K562 (cell line): ENCODE data around the gene MICAL2. TPM values are rescaled to one million over a fixed set of nuclear protein-coding genes. Genes with fewer than 3 reads are reported as not detected.

Experiments used
- CTBP1 ChIP-seq: fragments of 450-650 bp; IDR thresholded peaks from 2 replicates; pipeline ENCODE4 v1.6.1; 2016; ENCODE audit warnings: borderline replicate concordance
- CXXC5 ChIP-seq: fragments of 250-450 bp; sonication (Bioruptor Pico); IDR thresholded peaks from 2 replicates; pipeline ENCODE4 v1.8.0; 2022; ENCODE audit warnings: inconsistent platforms, mild to moderate bottlenecking, moderate library complexity
- ELF2 ChIP-seq: fragments of 250-450 bp; sonication (Bioruptor Pico); IDR thresholded peaks from 2 replicates; pipeline ENCODE4 v1.5.0; 2021; ENCODE audit warnings: mild to moderate bottlenecking
- ETV6 ChIP-seq, 3 experiments: fragments of 150-350 bp in 1 of 3; sonication (generic) in 1 of 3; formaldehyde crosslinking in 1 of 3; IDR thresholded peaks; 2 replicates each; pipeline versions ENCODE4 v1.6.1 to v1.8.0; 2014 to 2022; ENCODE audit warnings: borderline replicate concordance in 2 of 3, low read depth in 2 of 3, antibody characterized with exemption in 1 of 3, low read length in 1 of 3, mild to moderate bottlenecking in 1 of 3, missing genetic modification reagents in 1 of 3
- EWSR1 ChIP-seq: fragments of 450-650 bp; IDR thresholded peaks from 2 replicates; pipeline ENCODE4 v1.6.1; 2018; ENCODE audit warnings: borderline replicate concordance, mild to moderate bottlenecking, low read depth, moderate library complexity; ENCODE audit not compliant: partially characterized antibody
- HNRNPH1 ChIP-seq: fragments of 200-400 bp; formaldehyde crosslinking; optimal IDR thresholded peaks from 2 replicates; pipeline ENCODE3; 2017; ENCODE audit warnings: low read depth, mild to moderate bottlenecking, low read length, moderate library complexity
- MTA1 ChIP-seq: fragments of 450-650 bp; IDR thresholded peaks from 2 replicates; pipeline ENCODE4 v1.6.1; 2017; ENCODE audit warnings: borderline replicate concordance
- NR2C2 ChIP-seq, 2 experiments: fragments of 200-800 bp in 1 of 2; sonication (Bioruptor generic) in 1 of 2; sonication (generic) in 1 of 2; formaldehyde crosslinking in 1 of 2; IDR thresholded peaks; 2 replicates each; pipeline versions ENCODE4 v1.6.1 to v1.8.0; 2016 to 2022; ENCODE audit warnings: mild to moderate bottlenecking in 1 of 2, missing compliant biosample characterization in 1 of 2, missing genetic modification characterization in 1 of 2, missing genetic modification reagents in 1 of 2
- NR2F6 ChIP-seq: fragments of 450-650 bp; formaldehyde crosslinking; IDR thresholded peaks from 2 replicates; pipeline ENCODE4 v1.4.0; 2020; ENCODE audit warnings: mild to moderate bottlenecking
- SMARCE1 ChIP-seq: fragments of 450-650 bp; IDR thresholded peaks from 2 replicates; pipeline ENCODE4 v1.7.1; 2016; ENCODE audit warnings: mild to moderate bottlenecking
- SMC3 ChIP-seq: conservative IDR thresholded peaks from 2 replicates; pipeline ENCODE4 v1.6.1; 2011; ENCODE audit warnings: low read depth, low read length, improper control_type of control experiment; ENCODE audit not compliant: insufficient read depth
- ZEB2 ChIP-seq: fragments of 450-650 bp; IDR thresholded peaks from 2 replicates; pipeline ENCODE4 v1.6.1; 2016
- ZNF140 ChIP-seq: fragments of 250-450 bp; sonication (Bioruptor Pico); IDR thresholded peaks from 2 replicates; pipeline ENCODE4 v1.8.0; 2021; ENCODE audit warnings: moderate library complexity, mild to moderate bottlenecking, inconsistent platforms
- ZNF174 ChIP-seq: fragments of 250-450 bp; sonication (Bioruptor Pico); IDR thresholded peaks from 2 replicates; pipeline ENCODE4 v1.4.0; 2020; ENCODE audit warnings: mild to moderate bottlenecking
- ZNF717 ChIP-seq: fragments of 250-450 bp; sonication (Bioruptor Pico); IDR thresholded peaks from 2 replicates; pipeline ENCODE4 v1.5.0; 2021
- ZNF766 ChIP-seq: fragments of 200-800 bp; sonication (Bioruptor generic); conservative IDR thresholded peaks from 2 replicates; pipeline ENCODE4 v1.6.1; 2016; ENCODE audit warnings: missing genetic modification characterization, missing compliant biosample characterization
- polyA plus RNA-seq, 8 experiments: library from polyadenylated mRNA; depleted of rRNA in 4 of 8; stranded (reverse) in 5 of 8; unstranded in 3 of 8; fragments of >200 nt; fragmentation: Nextera tagmentation in 2 of 8; fragmentation: Illumina TruSeq in 1 of 8; extraction: Ambion mirVana in 2 of 8; extraction: Trizol in 1 of 8; gene quantifications; 2 replicates each; pipeline versions ENCODE4 v1.2.1 to v1.2.3, GENCODE V29; 2011 to 2014; ENCODE audit warnings: inconsistent platforms in 1 of 8, missing spikeins in 1 of 8
- total RNA-seq, 7 experiments: library from RNA; depleted of rRNA in 6 of 7; stranded (reverse); fragments of >200 nt in 6 of 7; fragmentation: Illumina TruSeq in 2 of 7; extraction: Trizol in 2 of 7; gene quantifications; 2 replicates each; pipeline versions ENCODE4 v1.2.1 to v1.2.3, GENCODE V29; 2011 to 2021; ENCODE audit warnings: low replicate concordance in 1 of 7
- TF ChIP-seq, protein P1 (sequence below): fragments of 450-650 bp; formaldehyde crosslinking; IDR thresholded peaks from 2 replicates; pipeline ENCODE4 v1.4.0; 2020; ENCODE audit warnings: mild to moderate bottlenecking, moderate library complexity
- TF ChIP-seq, protein P2 (sequence below): fragments of 200-800 bp; sonication (Bioruptor generic); IDR thresholded peaks from 2 replicates; pipeline ENCODE4 v1.6.1; 2017; ENCODE audit warnings: missing genetic modification characterization, missing compliant biosample characterization
- TF ChIP-seq, protein P3 (sequence below): fragments of 150-350 bp; IDR thresholded peaks from 2 replicates; pipeline ENCODE4 v1.6.1; 2014; ENCODE audit warnings: low read depth, mild to moderate bottlenecking, low read length, borderline replicate concordance
- TF ChIP-seq, protein P4 (sequence below), 2 experiments: fragments of 450-650 bp; conservative IDR thresholded peaks; 2 replicates each; pipeline ENCODE4 v1.6.1; 2017; ENCODE audit warnings: mild to moderate bottlenecking in 2 of 2, moderate library complexity in 2 of 2

Gene MICAL2
- total and polyA plus RNA-seq, 9 of the 15 experiments (the other 6 are each of a cell fraction or from before 2014, with no cell fraction given) = 4.7 to 64.2 (median 33.6) TPM

DNA sequence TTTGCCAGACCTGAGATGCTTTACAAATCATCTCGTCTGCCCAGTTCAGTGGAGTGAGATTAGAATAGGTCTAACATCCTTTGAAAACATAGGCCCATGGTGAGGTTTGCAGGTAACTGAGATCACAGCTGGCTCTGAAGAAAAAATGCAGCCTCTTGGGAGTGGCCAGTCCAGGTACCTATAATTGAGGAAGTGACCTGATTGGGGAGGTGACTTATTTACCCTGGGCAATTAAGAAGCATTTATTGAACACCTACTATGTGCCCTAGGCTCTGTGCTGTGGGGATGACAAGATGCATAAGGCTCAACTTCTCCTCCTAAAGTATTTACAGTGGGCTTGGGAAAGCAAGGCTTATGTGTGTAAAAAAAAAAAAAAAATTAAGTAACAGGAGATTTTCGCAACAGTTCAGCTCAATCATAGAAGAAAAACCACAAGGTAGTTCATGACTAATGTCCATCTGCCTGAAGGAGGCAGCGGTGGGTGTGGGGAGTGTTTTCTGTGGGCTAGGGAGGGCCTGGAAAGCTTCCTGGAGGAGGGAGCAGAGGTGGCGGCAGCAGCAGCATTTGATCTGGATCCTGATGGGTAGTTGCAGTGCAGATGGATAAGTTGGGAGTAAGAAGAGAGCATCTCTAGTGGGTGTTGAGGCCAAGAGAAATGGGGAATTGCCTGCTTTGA lies 16.1 kb downstream of the MICAL2 start (continued):
- TF ChIP-seq, protein P1, sequence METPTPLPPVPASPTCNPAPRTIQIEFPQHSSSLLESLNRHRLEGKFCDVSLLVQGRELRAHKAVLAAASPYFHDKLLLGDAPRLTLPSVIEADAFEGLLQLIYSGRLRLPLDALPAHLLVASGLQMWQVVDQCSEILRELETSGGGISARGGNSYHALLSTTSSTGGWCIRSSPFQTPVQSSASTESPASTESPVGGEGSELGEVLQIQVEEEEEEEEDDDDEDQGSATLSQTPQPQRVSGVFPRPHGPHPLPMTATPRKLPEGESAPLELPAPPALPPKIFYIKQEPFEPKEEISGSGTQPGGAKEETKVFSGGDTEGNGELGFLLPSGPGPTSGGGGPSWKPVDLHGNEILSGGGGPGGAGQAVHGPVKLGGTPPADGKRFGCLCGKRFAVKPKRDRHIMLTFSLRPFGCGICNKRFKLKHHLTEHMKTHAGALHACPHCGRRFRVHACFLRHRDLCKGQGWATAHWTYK (CRISPR knock-in tag) = no peak
- TF ChIP-seq CXXC5 (CRISPR knock-in tag) = 0 out of 2 replicates have a peak, but pooled peaks have one; percentile 8
- TF ChIP-seq HNRNPH1 = no peak
- no peak for TF ChIP-seq SMC3
- TF ChIP-seq, protein P2, sequence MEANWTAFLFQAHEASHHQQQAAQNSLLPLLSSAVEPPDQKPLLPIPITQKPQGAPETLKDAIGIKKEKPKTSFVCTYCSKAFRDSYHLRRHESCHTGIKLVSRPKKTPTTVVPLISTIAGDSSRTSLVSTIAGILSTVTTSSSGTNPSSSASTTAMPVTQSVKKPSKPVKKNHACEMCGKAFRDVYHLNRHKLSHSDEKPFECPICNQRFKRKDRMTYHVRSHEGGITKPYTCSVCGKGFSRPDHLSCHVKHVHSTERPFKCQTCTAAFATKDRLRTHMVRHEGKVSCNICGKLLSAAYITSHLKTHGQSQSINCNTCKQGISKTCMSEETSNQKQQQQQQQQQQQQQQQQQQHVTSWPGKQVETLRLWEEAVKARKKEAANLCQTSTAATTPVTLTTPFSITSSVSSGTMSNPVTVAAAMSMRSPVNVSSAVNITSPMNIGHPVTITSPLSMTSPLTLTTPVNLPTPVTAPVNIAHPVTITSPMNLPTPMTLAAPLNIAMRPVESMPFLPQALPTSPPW (CRISPR knock-in tag) = 0 out of 2 replicates have a peak, but pooled peaks have one; percentile 26
- no peak for TF ChIP-seq ZNF140
- no peak for TF ChIP-seq ZNF766 (CRISPR knock-in tag)
- TF ChIP-seq NR2F6 = no peak
- TF ChIP-seq SMARCE1 = 0 out of 2 replicates have a peak, but pooled peaks have one; percentile 29
- TF ChIP-seq MTA1 = 0 out of 2 replicates have a peak, but pooled peaks have one; percentile 42
- TF ChIP-seq NR2C2 (CRISPR knock-in tag; IDR thresholded peaks at IDR 0.05) = no peak
- no peak for TF ChIP-seq NR2C2 (tag; IDR thresholded peaks at IDR 0.05)
- TF ChIP-seq, protein P3, sequence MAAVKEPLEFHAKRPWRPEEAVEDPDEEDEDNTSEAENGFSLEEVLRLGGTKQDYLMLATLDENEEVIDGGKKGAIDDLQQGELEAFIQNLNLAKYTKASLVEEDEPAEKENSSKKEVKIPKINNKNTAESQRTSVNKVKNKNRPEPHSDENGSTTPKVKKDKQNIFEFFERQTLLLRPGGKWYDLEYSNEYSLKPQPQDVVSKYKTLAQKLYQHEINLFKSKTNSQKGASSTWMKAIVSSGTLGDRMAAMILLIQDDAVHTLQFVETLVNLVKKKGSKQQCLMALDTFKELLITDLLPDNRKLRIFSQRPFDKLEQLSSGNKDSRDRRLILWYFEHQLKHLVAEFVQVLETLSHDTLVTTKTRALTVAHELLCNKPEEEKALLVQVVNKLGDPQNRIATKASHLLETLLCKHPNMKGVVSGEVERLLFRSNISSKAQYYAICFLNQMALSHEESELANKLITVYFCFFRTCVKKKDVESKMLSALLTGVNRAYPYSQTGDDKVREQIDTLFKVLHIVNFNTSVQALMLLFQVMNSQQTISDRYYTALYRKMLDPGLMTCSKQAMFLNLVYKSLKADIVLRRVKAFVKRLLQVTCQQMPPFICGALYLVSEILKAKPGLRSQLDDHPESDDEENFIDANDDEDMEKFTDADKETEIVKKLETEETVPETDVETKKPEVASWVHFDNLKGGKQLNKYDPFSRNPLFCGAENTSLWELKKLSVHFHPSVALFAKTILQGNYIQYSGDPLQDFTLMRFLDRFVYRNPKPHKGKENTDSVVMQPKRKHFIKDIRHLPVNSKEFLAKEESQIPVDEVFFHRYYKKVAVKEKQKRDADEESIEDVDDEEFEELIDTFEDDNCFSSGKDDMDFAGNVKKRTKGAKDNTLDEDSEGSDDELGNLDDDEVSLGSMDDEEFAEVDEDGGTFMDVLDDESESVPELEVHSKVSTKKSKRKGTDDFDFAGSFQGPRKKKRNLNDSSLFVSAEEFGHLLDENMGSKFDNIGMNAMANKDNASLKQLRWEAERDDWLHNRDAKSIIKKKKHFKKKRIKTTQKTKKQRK = no peak
- no peak for TF ChIP-seq ZNF717 (CRISPR knock-in tag)
- no peak for TF ChIP-seq EWSR1
- peak; percentile 10; the same call in 1 of the 2 replicates for TF ChIP-seq CTBP1
- no peak for TF ChIP-seq ELF2 (CRISPR knock-in tag)
- TF ChIP-seq ZEB2 = no peak
- TF ChIP-seq ETV6 (IDR thresholded peaks at IDR 0.05; ENCODE audit: borderline replicate concordance in 1 of 2, low read depth in 2 of 2, low read length in 1 of 2) = no peak
- TF ChIP-seq ETV6 (CRISPR knock-in tag; IDR thresholded peaks at IDR 0.05; ENCODE audit: borderline replicate concordance) = no peak
- TF ChIP-seq, protein P4, sequence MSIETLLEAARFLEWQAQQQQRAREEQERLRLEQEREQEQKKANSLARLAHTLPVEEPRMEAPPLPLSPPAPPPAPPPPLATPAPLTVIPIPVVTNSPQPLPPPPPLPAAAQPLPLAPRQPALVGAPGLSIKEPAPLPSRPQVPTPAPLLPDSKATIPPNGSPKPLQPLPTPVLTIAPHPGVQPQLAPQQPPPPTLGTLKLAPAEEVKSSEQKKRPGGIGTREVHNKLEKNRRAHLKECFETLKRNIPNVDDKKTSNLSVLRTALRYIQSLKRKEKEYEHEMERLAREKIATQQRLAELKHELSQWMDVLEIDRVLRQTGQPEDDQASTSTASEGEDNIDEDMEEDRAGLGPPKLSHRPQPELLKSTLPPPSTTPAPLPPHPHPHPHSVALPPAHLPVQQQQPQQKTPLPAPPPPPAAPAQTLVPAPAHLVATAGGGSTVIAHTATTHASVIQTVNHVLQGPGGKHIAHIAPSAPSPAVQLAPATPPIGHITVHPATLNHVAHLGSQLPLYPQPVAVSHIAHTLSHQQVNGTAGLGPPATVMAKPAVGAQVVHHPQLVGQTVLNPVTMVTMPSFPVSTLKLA (conservative IDR thresholded peaks at IDR 0.05) = no peak
- no peak for TF ChIP-seq ZNF174 (CRISPR knock-in tag)
